ENCODE results near the gene FYN.
"Not testable (repeated sequence)": the region's sequence is repeated elsewhere in the genome, so short reads cannot be mapped to it uniquely, and the experiment has no call there.

The FYN gene

GRCh38 chr6:111648100-111648499 lies 225.2 kb downstream of the FYN start:
- no peak for DNase-seq

GRCh38 chr6:111646942-111647341 lies 226.3 kb downstream of the FYN start:
- DNase-seq, result no peak

- no peak for DNase-seq
These were observed 227.2 kb downstream of the FYN start for GRCh38 chr6:111646034-111646433.

DNA sequence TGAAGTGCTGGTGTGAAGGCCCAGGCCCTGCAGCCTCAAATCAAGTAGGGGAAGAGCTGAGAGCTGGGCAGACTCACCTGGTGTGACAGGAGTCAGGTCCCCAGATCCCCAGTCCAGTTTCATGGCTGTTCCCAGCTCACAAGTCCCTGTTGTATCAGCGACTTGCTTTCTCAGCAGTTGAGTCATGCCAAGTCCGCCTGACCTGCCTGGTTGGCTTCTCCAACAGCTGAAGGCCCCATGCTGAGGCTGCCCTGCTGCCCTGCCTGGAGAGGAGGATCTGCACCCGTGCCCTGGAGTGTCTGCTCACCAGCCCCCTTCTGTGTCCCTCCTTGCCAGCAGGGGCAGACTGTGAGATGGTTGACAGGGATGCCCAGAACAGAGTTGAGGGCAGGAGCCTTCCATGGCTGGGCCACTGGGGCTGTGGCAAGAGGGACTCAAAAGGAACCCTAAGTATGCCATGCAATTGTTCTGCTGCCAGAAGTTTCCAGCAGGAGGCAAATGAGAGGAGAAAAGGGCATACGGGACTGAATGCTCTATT lies 228.3 kb downstream of the FYN start:
- no peak for DNase-seq

GRCh38 chr6:111642463-111643158 lies 230.6 kb downstream of the FYN start:
- no peak for DNase-seq

GRCh38 chr6:111639266-111639665 lies 234.0 kb downstream of the FYN start:
- DNase-seq, result no peak

- DNase-seq, result not testable (repeated sequence)
These were observed 238.3 kb downstream of the FYN start for GRCh38 chr6:111634981-111635380.

DNA sequence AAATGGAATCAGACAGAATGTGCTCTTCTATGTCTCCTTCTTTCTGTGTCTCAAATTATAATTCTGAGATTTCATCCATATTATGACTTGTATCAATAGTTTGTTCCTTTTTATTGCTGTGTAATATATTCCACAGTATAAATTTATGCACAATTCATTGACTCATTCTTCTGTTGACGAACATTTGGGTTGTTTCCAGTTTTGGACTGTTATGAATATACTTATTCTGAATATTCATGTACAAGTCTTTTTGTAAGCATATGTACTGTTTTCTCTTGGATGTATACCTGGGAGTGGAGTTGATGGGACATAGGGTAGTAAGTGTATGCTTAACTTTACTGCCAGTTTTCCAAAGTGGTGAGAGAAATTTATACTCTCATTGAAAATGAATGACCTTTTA lies 239.4 kb downstream of the FYN start:
- DNase-seq, result no peak

DNA sequence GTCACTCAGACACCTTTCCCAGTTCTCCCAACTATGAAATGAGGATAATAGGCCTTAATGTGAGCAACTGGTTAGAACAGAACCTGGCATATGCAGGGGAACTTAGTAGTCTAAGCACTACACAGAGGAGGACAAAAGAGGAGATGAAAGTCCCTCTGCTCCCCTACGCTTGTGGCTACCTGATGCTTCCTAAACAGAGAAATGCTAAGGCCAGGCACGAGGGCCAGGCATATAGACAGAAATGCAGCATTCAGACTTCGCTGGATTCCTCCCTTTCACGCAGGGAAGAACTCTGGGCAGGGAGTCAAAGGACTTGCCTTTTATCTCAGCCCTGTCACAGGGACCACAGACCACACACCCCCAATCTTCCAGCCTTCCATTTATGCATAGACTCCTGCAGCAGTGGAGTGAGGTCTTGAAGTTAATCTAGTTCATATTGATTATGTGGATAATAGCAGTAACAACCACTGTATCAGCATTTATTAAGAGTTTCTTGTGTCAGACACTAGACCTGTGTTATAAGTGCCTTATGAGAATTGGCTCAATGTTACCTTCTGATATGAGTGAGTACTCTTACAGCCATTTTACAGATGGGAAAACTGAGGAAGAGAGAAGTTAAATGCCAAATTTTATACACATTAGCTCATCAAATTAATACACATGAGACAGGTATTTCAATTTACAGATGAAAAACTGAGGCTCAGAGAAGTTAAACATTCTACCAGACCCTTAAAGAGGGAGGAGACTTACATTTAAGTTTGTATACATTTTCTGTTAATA lies 240.6 kb downstream of the FYN start:
- no peak for DNase-seq

DNA sequence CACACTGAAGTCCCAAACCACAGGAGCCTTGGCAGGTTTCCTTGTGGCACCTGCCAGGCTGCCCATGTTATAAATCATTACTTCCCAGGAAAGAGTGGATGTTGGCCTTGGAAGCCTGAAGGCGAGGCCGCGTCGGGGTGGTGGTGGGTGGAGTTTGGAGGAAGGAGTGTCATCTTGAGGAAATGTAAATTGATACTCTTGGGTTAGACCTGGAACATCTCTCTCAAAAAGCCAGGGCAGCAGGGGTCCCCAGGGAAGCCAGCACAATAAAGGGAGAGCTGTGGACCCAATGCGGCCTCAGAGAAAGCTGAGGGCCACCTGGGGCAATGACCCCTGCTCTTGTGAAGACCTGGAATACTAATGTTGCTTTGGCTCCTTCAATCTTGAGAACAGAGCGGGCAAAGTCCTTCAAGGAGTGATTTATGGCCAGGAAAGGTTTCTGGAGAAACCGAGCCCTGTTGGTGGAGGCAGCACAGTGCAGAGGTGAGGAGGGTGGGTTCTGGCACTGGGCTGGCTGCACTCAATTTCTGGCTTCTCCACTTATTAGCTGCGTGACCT lies 241.3 kb downstream of the FYN start:
- DNase-seq, result no peak

DNA sequence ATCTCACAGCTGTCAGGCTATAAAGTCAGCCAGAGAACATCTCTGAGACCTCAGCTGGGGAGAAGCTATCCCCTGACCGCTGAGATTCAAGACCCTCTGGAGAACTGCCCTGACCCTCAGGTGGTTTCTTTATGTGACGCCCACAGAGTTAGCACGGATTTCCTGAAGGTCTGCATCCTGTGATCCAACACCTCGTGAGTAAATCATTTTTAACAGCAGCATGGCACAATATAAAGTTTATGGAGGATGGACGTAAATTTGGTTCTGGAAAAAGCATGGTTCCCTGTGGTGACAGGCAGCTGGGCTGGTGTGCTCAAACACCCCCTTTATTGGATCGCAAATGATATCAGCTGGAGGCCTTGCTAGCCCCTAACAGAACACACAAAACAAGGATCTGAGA lies 242.2 kb downstream of the FYN start:
- no peak for DNase-seq

DNA sequence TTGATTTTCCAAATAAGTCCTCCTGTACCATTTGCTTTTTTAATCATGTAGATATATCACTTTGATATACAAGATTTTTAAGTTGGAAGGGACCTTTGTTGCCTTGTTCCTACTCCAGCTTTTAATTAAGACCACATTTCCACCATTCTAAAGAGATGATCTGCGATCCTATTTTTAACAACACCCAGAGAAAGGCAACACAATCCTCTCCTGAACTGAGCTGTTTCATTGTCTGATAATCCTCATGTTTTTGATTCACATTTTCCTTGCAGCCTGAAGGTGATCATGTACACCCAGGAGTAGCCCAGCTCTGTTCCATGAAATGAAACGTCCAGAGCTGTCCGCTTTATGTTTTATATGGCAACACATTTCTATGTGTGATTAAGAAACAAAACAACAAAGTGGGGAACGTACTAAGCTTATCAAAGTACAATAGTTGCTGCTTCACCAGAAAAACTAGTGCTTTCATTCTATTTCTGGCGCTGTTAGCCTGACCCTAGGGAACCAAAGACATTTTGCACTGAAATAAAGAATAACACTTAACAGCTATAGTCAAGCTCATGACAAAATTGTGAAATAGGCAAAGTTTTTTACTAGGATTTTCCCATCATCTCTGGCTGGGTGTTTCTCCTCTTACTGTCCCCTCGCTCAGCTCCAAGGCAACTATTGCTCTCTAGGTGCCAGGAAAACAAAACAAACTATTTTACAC lies 245.0 kb downstream of the FYN start:
- no peak for DNase-seq

- no peak for DNase-seq
These were observed 246.8 kb downstream of the FYN start for GRCh38 chr6:111626441-111626840.

- no peak for DNase-seq
These were observed 247.5 kb downstream of the FYN start for GRCh38 chr6:111625461-111626391.

- DNase-seq, result no peak
These were observed 248.2 kb downstream of the FYN start for GRCh38 chr6:111625099-111625416.

- DNase-seq, result no peak
These were observed 248.7 kb downstream of the FYN start for GRCh38 chr6:111624401-111625098.

GRCh38 chr6:111623046-111623718 lies 250.1 kb downstream of the FYN start:
- no peak for DNase-seq

DNA sequence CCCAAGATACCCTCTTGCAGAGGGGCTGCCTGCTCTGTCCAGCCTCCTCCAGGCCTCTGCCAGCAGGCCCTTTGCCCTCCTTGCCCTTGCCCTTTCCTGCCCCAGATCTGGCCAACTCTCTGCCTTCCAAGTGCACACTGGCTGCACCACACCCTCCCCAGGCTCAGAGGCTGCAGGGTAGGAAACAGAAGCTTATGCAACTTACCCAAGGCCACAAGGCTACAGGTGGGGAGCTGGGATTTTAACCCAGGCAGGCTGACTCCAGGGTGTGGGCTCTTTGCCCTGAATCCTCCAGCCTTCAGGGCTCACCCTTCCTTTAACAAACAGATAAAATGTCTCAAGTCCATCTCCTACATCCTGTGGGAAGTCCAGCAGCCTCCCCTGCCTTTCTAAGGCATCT lies 253.1 kb downstream of the FYN start:
- DNase-seq, result no peak

GRCh38 chr6:111618407-111618806 lies 254.8 kb downstream of the FYN start:
- DNase-seq, result no peak

GRCh38 chr6:111617149-111617548 lies 256.1 kb downstream of the FYN start:
- DNase-seq, result no peak

Measured in NCI-H2081 treated with DMSO at 0.1 percent for 48 hours (cell line).